ENCODE results near the gene SLC22A4. TPM values are rescaled to one million over a fixed set of nuclear protein-coding genes. Genes with fewer than 3 reads are reported as not detected.

The SLC22A4 gene
- total RNA-seq, 1 donor from 2014 or later: 8.5 TPM

GRCh38 chr5:132294728-132295504, 722 bp downstream of the SLC22A4 start:
- intact Hi-C loops (cut with DNase I): no loop called here
- Histone ChIP-seq H3K27ac (peak overlapping the region; percentile 93), H3K9me3 (no peaks in the 10 kb centered on the region), H3K36me3 (no peaks in the 10 kb centered on the region), H3K4me3 (peak overlapping the region; percentile 64), H3K4me1 (peaks cover 28% of the 10 kb centered on the region), H3K27me3 (ENCODE audit: low read depth) (no peaks in the 10 kb centered on the region)
- no peak for TF ChIP-seq CTCF (IDR thresholded peaks at IDR 0.05)
- peak; percentile 90 for DNase-seq
- ATAC-seq: peak; percentile 47 to 71

- peaks cover 28% of the 10 kb centered on the region for H3K4me1 ChIP-seq
- TF ChIP-seq CTCF (IDR thresholded peaks at IDR 0.05): no peak
- H3K27ac ChIP-seq: peak overlapping the region; percentile 93
- no peaks in the 10 kb centered on the region for H3K9me3 ChIP-seq
- no peaks in the 10 kb centered on the region for H3K36me3 ChIP-seq
- no peaks in the 10 kb centered on the region for H3K27me3 ChIP-seq (ENCODE audit: low read depth)
- intact Hi-C loops (cut with DNase I): no loop called here
- no peak for DNase-seq
- peak overlapping the region; percentile 64 for H3K4me3 ChIP-seq
- no peak for ATAC-seq
Measured at GRCh38 chr5:132295505-132296411, 1.6 kb downstream of the SLC22A4 start.

GRCh38 chr5:132296412-132297016, 2.3 kb downstream of the SLC22A4 start:
- H3K27me3 ChIP-seq (ENCODE audit: low read depth): no peaks in the 10 kb centered on the region
- no peak for DNase-seq
- no peak for TF ChIP-seq CTCF (IDR thresholded peaks at IDR 0.05)
- H3K27ac ChIP-seq: peak overlapping the region; percentile 39
- ATAC-seq: no peak
- no peaks in the 10 kb centered on the region for H3K36me3 ChIP-seq
- no peaks in the 10 kb centered on the region for H3K9me3 ChIP-seq
- peak overlapping the region; percentile 64 for H3K4me3 ChIP-seq
- intact Hi-C loops (cut with DNase I): no loop called here
- H3K4me1 ChIP-seq: peaks cover 28% of the 10 kb centered on the region

GRCh38 chr5:132297211-132297940, 3.2 kb downstream of the SLC22A4 start:
- H3K27me3 ChIP-seq (ENCODE audit: low read depth): no peaks in the 10 kb centered on the region
- peaks cover 28% of the 10 kb centered on the region for H3K4me1 ChIP-seq
- intact Hi-C loops (cut with DNase I): no loop called here
- peak overlapping the region; percentile 39 for H3K27ac ChIP-seq
- H3K4me3 ChIP-seq: no peak overlapping the region
- no peaks in the 10 kb centered on the region for H3K9me3 ChIP-seq
- H3K36me3 ChIP-seq: no peaks in the 10 kb centered on the region
- no peak for TF ChIP-seq CTCF (IDR thresholded peaks at IDR 0.05)
- DNase-seq (no peak), ATAC-seq (no peak)
